Fibroblast of lung (primary cell): ENCODE data around the gene B3GALNT2. TPM values are rescaled to one million over a fixed set of nuclear protein-coding genes. Genes with fewer than 3 reads are reported as not detected.
"Not testable (repeated sequence)": the region's sequence is repeated elsewhere in the genome, so short reads cannot be mapped to it uniquely, and the experiment has no call there.

Experiments
- DNase-seq, 2 donors: peaks; one replicate each; pipeline versions ENCODE4 v3.0.0 to v3.0.0-alpha.2; 2010; ENCODE audit warnings: low read depth in 2 of 2
- H2AFZ ChIP-seq: 2 replicates; pipeline ENCODE4 v1.5.1; 2012; ENCODE audit warnings: low read length, control low read depth, inconsistent platforms
- H3K27ac ChIP-seq: 2 replicates; pipeline ENCODE4 v1.5.1; 2011; ENCODE audit warnings: low read length, control low read depth; ENCODE audit not compliant: insufficient read depth
- H3K27me3 ChIP-seq: 2 replicates; pipeline ENCODE4 v1.5.1; 2011; ENCODE audit warnings: mild to moderate bottlenecking, low read length; ENCODE audit not compliant: control insufficient read depth, insufficient read depth
- H3K36me3 ChIP-seq: 2 replicates; pipeline ENCODE4 v1.5.1; 2011; ENCODE audit warnings: low read length; ENCODE audit not compliant: control insufficient read depth, insufficient read depth
- H3K4me1 ChIP-seq: 2 replicates; pipeline ENCODE4 v1.5.1; 2011; ENCODE audit warnings: low read length; ENCODE audit not compliant: control insufficient read depth, insufficient read depth; ENCODE audit errors: extremely low read depth
- H3K4me2 ChIP-seq: 2 replicates; pipeline ENCODE4 v1.5.1; 2011; ENCODE audit warnings: low read length, control low read depth; ENCODE audit not compliant: insufficient read depth; ENCODE audit errors: extremely low read depth
- H3K4me3 ChIP-seq, 4 experiments: fragments of 200-600 bp in 1 of 4; sonication (generic) in 1 of 4; replicated peaks in 1 of 4; 2 replicates each; pipeline ENCODE4 v1.5.1; 2011 to 2016; ENCODE audit warnings: low read length in 4 of 4, low read depth in 3 of 4, mild to moderate bottlenecking in 3 of 4, control low read depth in 2 of 4, inconsistent platforms in 1 of 4, mixed read lengths in 1 of 4; ENCODE audit not compliant: insufficient read depth in 1 of 4; ENCODE audit errors: control extremely low read depth in 1 of 4
- H3K79me2 ChIP-seq: 2 replicates; pipeline ENCODE4 v1.5.1; 2012; ENCODE audit warnings: mild to moderate bottlenecking, low read length, inconsistent platforms; ENCODE audit not compliant: control insufficient read depth, insufficient read depth
- H3K9ac ChIP-seq: 2 replicates; pipeline ENCODE4 v1.5.1; 2011; ENCODE audit warnings: mild to moderate bottlenecking, low read length, control low read depth; ENCODE audit not compliant: insufficient read depth
- H3K9me3 ChIP-seq: 2 replicates; pipeline ENCODE4 v1.5.1; 2012; ENCODE audit warnings: low read depth, low read length; ENCODE audit not compliant: control insufficient read depth, insufficient read depth
- H4K20me1 ChIP-seq: 2 replicates; pipeline ENCODE4 v1.5.1; 2011; ENCODE audit warnings: low read length; ENCODE audit not compliant: control insufficient read depth, insufficient read depth; ENCODE audit errors: extremely low read depth
- CTCF ChIP-seq, 2 donors: IDR thresholded peaks in 1 of 2; conservative IDR thresholded peaks in 1 of 2; 1 replicate in 1 of 2; 2 replicates in 1 of 2; pipeline ENCODE4 v1.5.1; 2011 to 2012; ENCODE audit warnings: low read length in 2 of 2, control low read depth in 1 of 2, inconsistent platforms in 1 of 2, low read depth in 1 of 2, mild to moderate bottlenecking in 1 of 2
- EZH2 ChIP-seq: IDR thresholded peaks from 2 replicates; pipeline ENCODE4 v1.5.1; 2012; ENCODE audit warnings: low read length, control low read depth, mild to moderate bottlenecking; ENCODE audit errors: missing control alignments
- polyA plus RNA-seq, 2 donors: library from polyadenylated mRNA; depleted of rRNA in 1 of 2; stranded (reverse) in 1 of 2; unstranded in 1 of 2; fragments of >200 nt; gene quantifications; 2 replicates each; pipeline ENCODE4 v1.2.1, GENCODE V29; 2011 to 2012; ENCODE audit warnings: missing spikeins in 1 of 2
- total RNA-seq: library from RNA; depleted of rRNA; stranded (reverse); fragments of >200 nt; gene quantifications from 2 replicates; pipeline ENCODE4 v1.2.1, GENCODE V29; 2014

B3GALNT2 gene
- total and polyA plus RNA-seq, 2 donors (not counting 1 experiment from before 2014, with no cell fraction given) = 23.1 to 51.4 TPM

GRCh38 chr1:235549351-235550139 is 45.3 kb upstream of the B3GALNT2 start:
- Histone ChIP-seq H3K4me1 (no peaks in the 10 kb centered on the region), H3K79me2 (no peaks in the 10 kb centered on the region), H3K9me3 (no peaks in the 10 kb centered on the region), H2AFZ (no peak overlapping the region), H3K27ac (no peak overlapping the region), H3K9ac (no peak overlapping the region), H3K27me3 (peaks cover 2% of the 10 kb centered on the region), H4K20me1 (no peaks in the 10 kb centered on the region), H3K36me3 (no peaks in the 10 kb centered on the region), H3K4me2 (no peak overlapping the region), H3K4me3 (no peak overlapping the region)
- TF ChIP-seq CTCF (conservative IDR thresholded peaks at IDR 0.05 in 1 of 2, IDR thresholded peaks at IDR 0.05 in 1 of 2; ENCODE audit: low read depth in 1 of 2, low read length in 2 of 2) (no peak), EZH2 (no peak)
- no peak for DNase-seq

- H3K4me2 ChIP-seq, H3K4me1 ChIP-seq, H3K79me2 ChIP-seq, H3K9me3 ChIP-seq, H2AFZ ChIP-seq, H3K27me3 ChIP-seq, H3K36me3 ChIP-seq, H3K4me3 ChIP-seq, H3K27ac ChIP-seq, H4K20me1 ChIP-seq, DNase-seq, H3K9ac ChIP-seq: not testable (repeated sequence)
Measured at GRCh38 chr1:235546369-235547155, 42.3 kb upstream of the B3GALNT2 start.

GRCh38 chr1:235545292-235545930 is 41.2 kb upstream of the B3GALNT2 start:
- Histone ChIP-seq H3K4me2 (no peak overlapping the region), H3K27ac (no peak overlapping the region), H2AFZ (no peak overlapping the region), H3K36me3 (no peaks in the 10 kb centered on the region), H3K27me3 (peaks cover 2% of the 10 kb centered on the region), H3K9ac (no peak overlapping the region), H3K4me3 (no peak overlapping the region), H3K79me2 (no peaks in the 10 kb centered on the region), H4K20me1 (no peaks in the 10 kb centered on the region), H3K9me3 (no peaks in the 10 kb centered on the region), H3K4me1 (no peaks in the 10 kb centered on the region)
- DNase-seq = no peak
- no peak for TF ChIP-seq EZH2
- TF ChIP-seq CTCF (conservative IDR thresholded peaks at IDR 0.05 in 1 of 2, IDR thresholded peaks at IDR 0.05 in 1 of 2; ENCODE audit: low read depth in 1 of 2, low read length in 2 of 2) = no peak

GRCh38 chr1:235542845-235543244 is 38.6 kb upstream of the B3GALNT2 start:
- not testable (repeated sequence) for H2AFZ ChIP-seq, H3K9me3 ChIP-seq, H3K9ac ChIP-seq, H3K27me3 ChIP-seq, H3K79me2 ChIP-seq, H3K4me1 ChIP-seq, H3K36me3 ChIP-seq, H3K4me3 ChIP-seq, DNase-seq, H3K4me2 ChIP-seq, H3K27ac ChIP-seq, H4K20me1 ChIP-seq
